CD4-positive, alpha-beta T cell treated with Interleukin-12 subunit alpha and Interleukin-12 subunit beta, for 1 hour (primary cell): ENCODE data around the gene DGKI.

Source experiments
- DNase-seq: peaks from one replicate; pipeline ENCODE4 v3.0.0-alpha.2; 2020

The DGKI gene

DNA sequence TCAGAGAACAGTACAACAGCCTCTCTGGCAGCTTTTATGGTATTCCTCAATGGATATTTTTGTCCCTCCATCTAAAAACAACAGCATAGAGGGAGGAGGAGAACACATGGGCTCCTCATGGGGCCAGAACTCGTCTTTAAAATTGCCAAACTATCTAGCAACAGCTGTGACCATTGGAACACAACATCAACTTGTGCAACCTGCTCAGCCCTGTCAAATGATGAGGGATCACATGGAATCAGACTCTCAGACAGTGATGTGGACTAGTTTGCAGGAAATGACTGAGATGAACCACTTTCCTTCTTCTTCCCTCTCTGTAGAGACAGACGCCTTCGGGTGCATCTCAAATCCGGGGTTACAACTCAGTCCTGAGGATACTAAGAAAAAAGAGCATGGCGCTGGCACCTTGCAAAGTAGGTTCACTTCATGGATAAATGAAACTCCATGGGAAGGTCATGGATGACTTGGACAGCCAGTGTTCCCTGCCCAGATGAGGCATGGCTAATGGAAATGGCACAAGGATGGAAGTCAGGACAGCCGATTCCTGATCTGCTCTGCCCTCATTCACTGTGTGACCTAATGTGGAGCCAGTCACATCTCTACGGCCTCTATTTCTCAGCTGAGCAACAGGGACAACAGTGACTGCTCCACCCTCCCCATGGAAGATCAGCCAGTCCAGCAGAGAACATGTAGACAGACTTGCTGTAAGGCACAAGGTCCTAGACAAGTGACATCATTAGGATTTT lies 24.6 kb upstream of the DGKI start:
- no peak for DNase-seq

DNA sequence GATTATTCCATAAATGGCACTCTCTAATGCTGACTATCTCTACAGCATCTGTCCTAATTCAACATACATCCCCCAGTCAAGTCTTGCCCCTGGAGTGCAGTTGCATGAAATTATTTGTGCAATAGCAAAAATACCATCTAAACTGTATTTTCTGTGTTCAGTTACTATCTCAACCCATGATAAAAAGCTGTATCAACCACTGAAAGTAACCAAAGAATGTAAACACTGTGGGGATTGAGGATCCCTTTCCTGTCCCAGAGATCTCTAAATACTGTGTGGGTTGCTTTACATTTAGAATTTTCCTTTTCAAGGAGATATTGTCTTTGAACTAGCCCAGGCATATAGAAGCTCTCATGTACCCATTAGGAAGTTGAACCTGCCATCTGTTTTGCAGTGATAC lies 23.9 kb upstream of the DGKI start:
- DNase-seq, result no peak

GRCh38 chr7:137870078-137870477 lies 23.3 kb upstream of the DGKI start:
- DNase-seq, result no peak

GRCh38 chr7:137869260-137869659 lies 22.5 kb upstream of the DGKI start:
- DNase-seq, result no peak

DNA sequence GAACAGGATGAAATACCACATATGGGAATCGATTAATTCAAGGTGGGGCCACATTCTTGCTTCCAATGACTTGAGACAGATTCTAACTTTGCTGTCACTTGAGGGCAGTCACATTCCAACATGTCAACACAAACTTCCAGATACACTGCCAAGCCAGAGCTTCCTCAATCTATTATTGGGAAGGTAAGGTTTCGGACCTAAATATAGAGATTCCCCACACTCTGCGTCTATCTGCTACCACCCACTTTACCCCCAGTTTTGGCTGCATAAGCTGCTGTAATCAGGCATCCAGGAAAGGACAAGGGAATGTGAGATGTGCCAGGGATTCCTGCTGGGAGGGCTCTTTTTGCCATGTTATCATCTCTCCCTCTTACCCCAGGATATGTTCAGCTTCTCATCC lies 20.5 kb upstream of the DGKI start:
- no peak for DNase-seq

DNA sequence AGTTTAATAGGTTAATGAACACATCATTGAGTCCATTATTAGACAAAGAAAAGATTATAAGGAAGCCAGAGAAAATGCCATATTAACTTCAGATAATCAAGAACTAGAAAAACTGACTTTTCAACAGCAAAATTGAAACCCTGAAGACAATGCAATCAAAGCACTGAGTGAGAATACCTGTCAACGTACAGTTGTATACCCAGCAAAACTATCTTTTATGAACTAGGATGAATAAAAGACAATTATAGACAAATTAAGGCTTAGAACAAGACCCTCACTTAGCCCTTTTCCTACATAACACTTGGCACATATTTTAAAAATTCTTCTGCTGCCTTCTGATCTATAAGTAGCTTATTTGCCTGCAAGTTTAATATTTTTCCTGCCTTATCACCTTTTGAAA lies 19.0 kb upstream of the DGKI start:
- DNase-seq, result no peak

GRCh38 chr7:137862964-137863363 lies 16.2 kb upstream of the DGKI start:
- DNase-seq, result no peak

DNA sequence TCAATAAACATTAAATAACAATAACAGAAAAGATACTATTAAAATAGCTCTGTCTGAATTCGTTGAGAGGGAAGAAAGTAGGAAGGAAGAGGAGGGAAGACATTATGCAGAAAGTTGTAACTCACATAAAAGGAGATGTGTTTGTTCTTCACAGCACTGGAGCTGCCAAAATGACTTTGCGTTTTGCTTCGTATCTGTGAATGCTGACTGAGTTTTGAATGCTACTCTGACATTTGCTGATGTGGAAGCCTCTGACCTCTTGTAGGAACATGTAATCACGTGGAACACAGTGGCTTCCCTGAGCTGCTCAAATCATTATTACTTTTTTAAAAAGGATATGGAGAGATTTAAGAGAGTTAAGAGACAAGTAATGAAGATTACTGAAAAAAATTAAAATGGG lies 15.6 kb upstream of the DGKI start:
- no peak for DNase-seq

DNA sequence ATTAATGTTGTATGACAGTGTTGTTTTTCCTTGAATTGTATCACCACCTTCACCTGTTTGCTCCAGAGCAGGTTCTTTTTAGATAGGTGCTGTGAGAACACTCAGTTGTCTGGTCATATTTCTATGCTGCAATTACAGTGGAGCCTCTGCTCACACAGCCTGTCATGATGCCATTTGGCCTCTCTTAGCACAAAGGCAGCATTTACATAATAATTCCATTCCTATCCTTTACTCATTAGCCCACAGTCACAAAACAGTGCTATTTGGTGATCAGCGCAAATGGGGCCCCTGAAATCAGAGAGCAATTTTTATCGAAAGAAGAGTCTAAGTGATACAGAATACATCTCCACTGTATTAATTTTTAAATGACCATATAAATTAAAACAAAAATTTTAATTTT lies 13.8 kb upstream of the DGKI start:
- DNase-seq, result no peak

- no peak for DNase-seq
These were observed 6.3 kb upstream of the DGKI start for GRCh38 chr7:137853053-137853452.

GRCh38 chr7:137852108-137852507 lies 5.3 kb upstream of the DGKI start:
- DNase-seq, result no peak

GRCh38 chr7:137850972-137851945 lies 4.5 kb upstream of the DGKI start:
- DNase-seq, result no peak

- no peak for DNase-seq
These were observed 3.8 kb upstream of the DGKI start for GRCh38 chr7:137850571-137850970.

DNA sequence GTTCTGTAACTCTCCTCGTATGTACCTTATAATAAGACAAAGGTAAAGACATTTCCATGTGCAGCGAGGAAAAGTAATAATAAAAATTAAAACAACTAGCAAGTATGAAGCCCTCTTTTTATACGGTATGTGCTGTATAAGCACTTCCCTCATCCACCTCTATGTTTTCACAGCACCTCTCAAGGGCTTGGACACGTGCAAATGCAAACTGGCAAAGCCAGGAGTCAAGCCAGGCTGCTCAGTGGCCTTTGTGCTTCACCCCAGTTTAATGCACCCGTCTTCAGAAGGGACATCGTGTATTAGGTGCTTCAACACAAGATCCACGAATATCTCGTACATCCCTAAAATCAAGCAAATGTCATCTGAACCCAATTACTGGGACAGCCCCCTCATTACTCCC lies 1.3 kb upstream of the DGKI start:
- no peak for DNase-seq

DNA sequence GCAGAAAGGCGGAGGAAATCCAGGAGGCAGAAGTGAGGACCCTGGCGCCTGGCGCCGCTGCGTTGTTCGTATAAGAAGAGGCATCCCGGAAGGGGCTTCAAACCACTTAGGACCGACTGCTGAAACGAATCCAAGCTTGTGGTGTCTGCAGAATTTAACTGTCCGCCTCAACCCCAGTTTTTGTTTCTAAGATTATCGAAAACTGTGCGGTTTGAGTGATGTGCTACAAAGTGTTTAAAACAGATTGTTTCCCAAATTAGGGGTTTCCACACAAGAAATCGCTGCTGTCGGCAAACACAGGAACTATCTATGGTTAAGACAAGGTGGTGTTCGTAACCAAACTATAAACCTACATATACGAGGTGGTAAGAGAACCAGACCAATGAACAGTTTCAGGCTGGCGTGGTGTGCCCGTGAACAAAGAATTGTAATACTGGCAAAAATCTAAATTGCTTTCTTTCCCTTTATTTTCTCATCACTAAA lies 835 bp upstream of the DGKI start:
- no peak for DNase-seq

DNA sequence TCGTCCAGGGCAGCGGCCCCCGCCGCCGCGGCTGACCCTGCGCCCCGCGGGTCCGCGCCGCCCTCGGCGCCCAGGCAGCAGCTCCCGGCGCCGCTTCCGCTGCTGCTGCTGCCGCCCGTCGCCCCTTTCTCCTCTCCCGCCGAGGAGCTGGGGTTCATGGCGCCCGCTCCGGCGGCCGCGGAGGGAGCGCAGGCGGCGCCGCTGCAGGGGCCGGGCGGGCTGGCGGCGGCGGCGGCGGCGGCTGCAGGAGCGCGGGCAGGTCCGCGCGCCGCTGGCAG lies 286 bp downstream of the DGKI start:
- no peak for DNase-seq

DNA sequence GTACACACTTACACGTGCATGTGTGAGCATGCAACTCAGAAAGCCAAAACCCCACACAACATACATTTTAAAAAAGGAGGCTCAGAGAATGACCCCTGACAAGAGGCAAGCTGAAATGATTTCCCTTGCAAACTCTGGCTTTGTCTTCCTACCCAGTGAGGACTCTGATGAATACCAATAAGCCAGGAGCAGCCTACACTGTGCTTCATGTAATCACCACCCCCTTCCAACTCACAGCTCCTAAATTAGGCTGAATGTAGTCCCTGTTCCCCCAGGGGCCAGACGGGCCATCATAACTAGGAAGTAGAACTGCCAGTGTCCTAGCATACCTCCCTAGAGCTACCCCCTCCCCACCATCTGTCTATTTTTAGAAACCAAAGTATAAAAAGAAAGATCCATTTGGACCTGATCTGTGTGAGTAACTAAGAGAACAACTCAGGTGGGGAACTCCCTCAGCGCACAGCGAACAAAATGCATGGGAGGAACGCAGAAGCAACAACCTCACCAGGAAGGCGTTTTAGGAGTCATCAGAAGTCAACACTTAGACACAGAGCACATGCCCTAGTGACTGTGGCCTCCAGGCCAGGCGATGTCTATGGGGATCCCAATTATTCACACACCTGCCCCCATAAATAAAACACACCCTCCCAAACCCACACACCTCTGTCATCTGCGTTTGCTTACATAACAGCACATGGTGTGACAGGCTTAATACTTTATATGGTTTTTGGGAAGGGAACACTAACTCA lies 1.9 kb downstream of the DGKI start:
- no peak for DNase-seq

DNA sequence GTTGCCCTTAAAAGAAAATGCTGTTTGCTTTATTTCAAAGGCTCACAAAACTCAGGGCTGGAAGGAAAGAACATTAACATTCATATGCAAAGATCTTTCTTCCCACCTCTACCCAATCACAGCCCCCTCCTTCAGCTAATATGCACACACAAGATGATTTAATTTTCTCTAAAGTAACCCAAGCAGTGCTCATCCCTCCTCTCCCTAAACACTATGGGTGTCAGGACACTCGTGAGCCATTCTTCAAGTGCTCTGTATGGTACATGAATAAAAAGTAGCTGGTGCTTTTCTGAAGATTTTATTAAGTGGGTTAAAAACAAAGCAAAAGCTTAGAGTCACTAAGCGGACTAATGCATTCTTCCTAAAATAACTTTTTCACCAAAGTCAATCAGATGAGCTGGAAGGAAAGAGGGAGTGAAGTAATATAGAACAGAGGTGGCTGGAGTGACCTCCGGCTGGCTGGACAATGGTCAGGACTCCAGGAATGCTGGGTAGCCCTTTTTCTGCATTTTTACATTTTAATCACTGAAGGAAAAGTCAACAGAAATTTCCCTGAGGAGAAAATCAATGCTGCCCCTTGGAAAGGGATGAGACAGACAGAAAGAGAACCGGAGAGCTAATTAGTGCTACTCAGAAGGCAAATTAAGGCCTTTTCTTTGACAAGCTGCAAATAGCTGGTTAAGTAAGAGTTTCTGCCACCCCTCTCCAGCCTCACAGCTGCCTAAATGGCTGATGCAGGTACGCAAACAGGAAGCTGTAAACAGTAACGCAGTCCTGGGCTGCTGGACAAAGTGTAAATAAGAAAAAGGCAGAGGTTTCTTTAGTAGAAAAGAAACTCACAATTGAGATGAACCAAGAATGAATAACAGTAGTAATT lies 6.6 kb downstream of the DGKI start:
- no peak for DNase-seq

- no peak for DNase-seq
These were observed 8.0 kb downstream of the DGKI start for GRCh38 chr7:137838706-137839315.

DNA sequence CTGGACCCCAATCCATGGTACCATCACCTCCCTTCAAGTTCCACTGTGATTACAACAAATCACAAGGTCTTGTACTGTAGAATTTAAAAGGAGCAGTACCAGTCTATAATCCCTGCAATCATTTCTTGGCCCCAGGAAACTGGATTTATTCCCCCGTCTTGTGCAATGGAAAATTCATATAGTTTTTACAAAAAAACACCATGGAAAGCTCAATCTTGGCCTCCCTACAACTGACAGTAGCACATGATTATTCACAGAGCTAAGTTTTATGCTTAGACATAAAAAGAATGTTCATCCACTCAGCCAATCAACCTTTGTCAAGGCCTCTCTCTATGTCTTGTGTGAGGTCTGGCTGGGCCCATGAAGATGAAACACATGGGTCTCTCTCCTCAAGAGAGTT lies 10.2 kb downstream of the DGKI start:
- DNase-seq, result no peak

DNA sequence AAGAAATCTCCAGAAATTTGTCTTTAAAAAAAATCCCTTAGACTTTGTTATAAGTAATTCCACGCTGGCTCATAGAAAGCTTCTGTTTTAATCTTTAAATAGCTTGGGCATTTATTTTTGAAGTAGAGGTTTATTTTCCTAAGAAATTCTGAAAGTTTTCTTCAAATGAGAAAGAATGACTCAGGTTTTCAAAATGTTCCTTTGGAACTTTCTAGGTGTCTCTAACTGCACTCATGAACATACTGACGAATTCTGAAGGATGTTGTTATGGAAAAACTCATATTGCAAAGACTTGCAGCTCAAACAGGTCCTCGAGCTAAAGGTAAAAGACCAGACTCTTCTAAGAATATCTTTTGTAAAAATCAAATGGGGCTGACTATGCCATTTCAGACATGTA lies 10.7 kb downstream of the DGKI start:
- no peak for DNase-seq

DNA sequence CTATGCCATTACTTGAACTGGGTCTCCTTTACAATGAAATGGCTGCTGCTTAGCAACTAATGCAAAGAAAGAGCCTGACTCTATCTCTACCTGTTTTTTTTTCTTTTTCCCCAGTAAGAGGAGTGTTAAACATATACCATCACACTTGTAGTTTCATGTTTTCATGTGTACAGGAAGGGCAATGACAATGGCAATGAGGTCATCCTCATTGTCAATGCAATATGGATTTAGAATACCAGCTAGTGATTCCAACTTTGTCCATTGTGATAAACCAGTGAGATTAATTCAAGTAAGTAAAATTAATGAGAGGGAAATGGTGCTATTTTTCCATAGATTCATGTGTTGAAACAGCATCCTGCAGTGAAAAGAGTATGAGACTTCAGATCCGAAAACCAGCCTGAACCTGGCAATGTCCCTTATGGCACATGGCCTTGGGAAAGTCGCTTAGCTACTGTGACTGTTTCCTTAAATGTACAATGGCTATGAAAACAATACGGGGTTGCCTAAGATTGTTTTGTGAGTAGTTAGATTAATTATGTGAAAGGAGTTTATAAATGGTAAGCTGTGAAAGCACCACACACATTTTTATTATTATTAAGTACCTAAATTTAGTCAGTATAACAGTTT lies 11.2 kb downstream of the DGKI start:
- DNase-seq, result no peak
